K562 (cell line): ENCODE measurements around the gene LDLRAD3. TPM values are rescaled to one million over a fixed set of nuclear protein-coding genes. Genes with fewer than 3 reads are reported as not detected.

Experiments used
- ATAC-seq: fragments of 200-7000 bp; cut with Tn5 transposase; 3 replicates; pipeline ENCODE4 v1.9.1; 2020; ENCODE audit warnings: moderate library complexity
- BruUV-seq: library from RNA; stranded (reverse); fragments of 400-500 nt; replicated peaks from 2 replicates; lab custom pipeline; 2021; lab: Mats Ljungman, UMichigan
- CTCF ChIA-PET: fragments of 300-600 bp; formaldehyde crosslinking; extraction: SDS; loops from one replicate; lab custom pipeline; 2021; ENCODE audit warnings: low intra/inter-chr PET ratio; lab: Yijun Ruan, JAX
- POLR2A ChIA-PET: fragments of 300-600, 350-650 bp; sonication (Branson Sonifier 250); formaldehyde crosslinking; extraction: SDS; loops from one replicate; lab custom pipeline; 2021; ENCODE audit warnings: antibody characterized with exemption, inconsistent platforms; lab: Yijun Ruan, JAX
- DNase-seq, 4 experiments: peaks; one replicate each; pipeline versions ENCODE4 v3.0.0 to v3.0.0-alpha.2; 2011 to 2018; ENCODE audit warnings: low spot score in 3 of 4, mixed read lengths in 3 of 4; ENCODE audit errors: extremely low read depth in 1 of 4
- FAIRE-seq: peaks from 2 replicates; lab custom pipeline; 2011; peaks lifted over from hg19 to GRCh38; lab: Jason Lieb, UNC
- H2AFZ ChIP-seq: 2 replicates; pipeline ENCODE4 v1.6.0; 2011; ENCODE audit warnings: low read depth, low read length, control low read depth, inconsistent platforms
- H3K27ac ChIP-seq: fragments of 200-600 bp; 3 replicates; pipeline ENCODE4 v1.8.0; 2011; ENCODE audit warnings: low read depth, mild to moderate bottlenecking, control low read depth, inconsistent platforms, low read length, moderate library complexity, mixed read lengths; ENCODE audit errors: extremely low read depth
- H3K27me3 ChIP-seq, 2 experiments: fragments of 300-600 bp in 1 of 2; 2 replicates in 1 of 2; 3 replicates in 1 of 2; pipeline versions ENCODE4 v1.6.0 to v1.8.0; 2011; ENCODE audit warnings: inconsistent platforms in 2 of 2, low read length in 2 of 2, mild to moderate bottlenecking in 1 of 2, mixed read lengths in 1 of 2, moderate library complexity in 1 of 2; ENCODE audit not compliant: control insufficient read depth in 2 of 2, insufficient read depth in 2 of 2
- H3K36me3 ChIP-seq: fragments of 300-600 bp; 3 replicates; pipeline ENCODE4 v1.8.0; 2011; ENCODE audit warnings: mild to moderate bottlenecking, low read length, inconsistent platforms; ENCODE audit not compliant: control insufficient read depth, insufficient read depth
- H3K4me1 ChIP-seq, 2 experiments: fragments of 200-600 bp in 1 of 2; replicated peaks in 1 of 2; 2 replicates in 1 of 2; 3 replicates in 1 of 2; pipeline versions ENCODE4 v1.5.1 to v1.8.0; 2011; ENCODE audit warnings: inconsistent platforms in 2 of 2, low read length in 2 of 2, mild to moderate bottlenecking in 1 of 2, mixed read lengths in 1 of 2, moderate library complexity in 1 of 2; ENCODE audit not compliant: control insufficient read depth in 2 of 2, insufficient read depth in 2 of 2
- H3K4me2 ChIP-seq: 2 replicates; pipeline ENCODE4 v1.6.1; 2011; ENCODE audit warnings: low read length, control low read depth, inconsistent platforms, mixed read lengths; ENCODE audit not compliant: insufficient read depth
- H3K4me3 ChIP-seq: fragments of 200-600 bp; sonication (generic), shearing (Covaris generic); 2 replicates; pipeline ENCODE4 v1.5.1; 2016; ENCODE audit warnings: control low read depth, inconsistent platforms
- H3K79me2 ChIP-seq: fragments of 200-600 bp; 3 replicates; pipeline ENCODE4 v1.8.0; 2011; ENCODE audit warnings: low read length, inconsistent platforms; ENCODE audit not compliant: control insufficient read depth, insufficient read depth
- H3K9ac ChIP-seq, 2 experiments: 2 replicates each; pipeline versions ENCODE4 v1.6.0 to v1.6.1; 2011; ENCODE audit warnings: low read depth in 2 of 2, low read length in 2 of 2, control low read depth in 1 of 2, inconsistent platforms in 1 of 2, mild to moderate bottlenecking in 1 of 2, mixed read lengths in 1 of 2; ENCODE audit not compliant: insufficient read depth in 1 of 2
- H3K9me1 ChIP-seq: one replicate; pipeline ENCODE4 v1.6.0; 2011; ENCODE audit warnings: inconsistent platforms, mild to moderate bottlenecking, low read length, moderate library complexity; ENCODE audit not compliant: control insufficient read depth, insufficient read depth
- H3K9me3 ChIP-seq: replicated peaks from 2 replicates; pipeline ENCODE4 v1.5.1; 2011; ENCODE audit warnings: low read depth, low read length, inconsistent platforms; ENCODE audit not compliant: control insufficient read depth, insufficient read depth
- H4K20me1 ChIP-seq: replicated peaks from 2 replicates; pipeline ENCODE4 v1.6.1; 2011; ENCODE audit warnings: low read length, inconsistent platforms, mixed read lengths; ENCODE audit not compliant: control insufficient read depth, insufficient read depth
- CEBPB ChIP-seq: fragments of 450-650 bp; IDR thresholded peaks from 2 replicates; pipeline ENCODE4 v1.6.1; 2016; ENCODE audit warnings: missing genetic modification characterization, missing compliant biosample characterization
- GTF2E2 ChIP-seq: fragments of 200-800 bp; sonication (Bioruptor generic); IDR thresholded peaks from 2 replicates; pipeline ENCODE4 v1.6.1; 2016; ENCODE audit warnings: missing genetic modification characterization, missing compliant biosample characterization
- HNRNPL ChIP-seq: fragments of 200-400 bp; formaldehyde crosslinking; IDR thresholded peaks from 2 replicates; pipeline ENCODE4 v1.6.1; 2017; ENCODE audit warnings: low read depth, mild to moderate bottlenecking, low read length
- KDM4B ChIP-seq, 2 experiments: fragments of 450-650 bp in 1 of 2; sonication (generic) in 1 of 2; IDR thresholded peaks; 2 replicates each; pipeline ENCODE4 v1.6.1; 2016 to 2017; ENCODE audit warnings: borderline replicate concordance in 2 of 2, antibody characterized with exemption in 1 of 2, low read depth in 1 of 2, mild to moderate bottlenecking in 1 of 2
- MCM3 ChIP-seq: fragments of 450-650 bp; IDR thresholded peaks from 2 replicates; pipeline ENCODE4 v1.6.1; 2016
- SLC30A9 ChIP-seq: fragments of 250-450 bp; sonication (Bioruptor Pico); IDR thresholded peaks from 2 replicates; pipeline ENCODE4 v1.8.0; 2022; ENCODE audit warnings: mild to moderate bottlenecking, moderate library complexity
- SMAD2 ChIP-seq: fragments of 150-350 bp; IDR thresholded peaks from 2 replicates; pipeline ENCODE4 v1.6.1; 2014; ENCODE audit warnings: low read depth, mild to moderate bottlenecking, low read length
- ZNF347 ChIP-seq: fragments of 450-650 bp; formaldehyde crosslinking; IDR thresholded peaks from 2 replicates; pipeline ENCODE4 v1.4.0; 2020; ENCODE audit warnings: low read depth, mild to moderate bottlenecking, moderate library complexity
- WGBS: fragments of 100-300 bp; shearing (Covaris generic); methylation state at CpG from one replicate; pipeline ENCODE4 v1.1.6; 2016; ENCODE audit warnings: low coverage, mixed read lengths; ENCODE audit not compliant: insufficient coverage; ENCODE audit errors: missing lambda C conversion rate; 5-methylcytosine and 5-hydroxymethylcytosine counted together
- in situ Hi-C: fragments of 300-500 bp; cut with MboI; formaldehyde crosslinking; loops from 4 replicates; pipeline ENCODE4 v1.15.0; 2018; ENCODE audit warnings: inconsistent platforms, mixed read lengths
- intact Hi-C: fragments of 100-400 bp; cut with micrococcal nuclease; formaldehyde crosslinking; loops from 2 replicates; pipeline ENCODE4 v1.14.2; 2022
- polyA plus RNA-seq, 8 experiments: library from polyadenylated mRNA; depleted of rRNA in 4 of 8; stranded (reverse) in 5 of 8; unstranded in 3 of 8; fragments of >200 nt; fragmentation: Nextera tagmentation in 2 of 8; fragmentation: Illumina TruSeq in 1 of 8; extraction: Ambion mirVana in 2 of 8; extraction: Trizol in 1 of 8; gene quantifications; 2 replicates each; pipeline versions ENCODE4 v1.2.1 to v1.2.3, GENCODE V29; 2011 to 2014; ENCODE audit warnings: inconsistent platforms in 1 of 8, missing spikeins in 1 of 8
- total RNA-seq, 7 experiments: library from RNA; depleted of rRNA in 6 of 7; stranded (reverse); fragments of >200 nt in 6 of 7; fragmentation: Illumina TruSeq in 2 of 7; extraction: Trizol in 2 of 7; gene quantifications; 2 replicates each; pipeline versions ENCODE4 v1.2.1 to v1.2.3, GENCODE V29; 2011 to 2021; ENCODE audit warnings: low replicate concordance in 1 of 7
- TF ChIP-seq, protein P1 (sequence below): fragments of 150-350 bp; IDR thresholded peaks from 2 replicates; pipeline ENCODE4 v1.6.1; 2014; ENCODE audit warnings: low read depth, mild to moderate bottlenecking, low read length, borderline replicate concordance
- TF ChIP-seq, protein P2 (sequence below): sonication (generic); formaldehyde crosslinking; IDR thresholded peaks from 2 replicates; pipeline ENCODE4 v1.5.0; 2020; ENCODE audit warnings: missing genetic modification reagents
- TF ChIP-seq, protein P3 (sequence below): fragments of 250-450 bp; sonication (Bioruptor Pico); IDR thresholded peaks from 2 replicates; pipeline ENCODE4 v1.4.0; 2020; ENCODE audit warnings: borderline replicate concordance
- TF ChIP-seq, protein P4 (sequence below): fragments of 250-450 bp; sonication (Bioruptor Pico); IDR thresholded peaks from 2 replicates; pipeline ENCODE4 v1.8.0; 2022; ENCODE audit warnings: moderate library complexity, mild to moderate bottlenecking, inconsistent platforms
- TF ChIP-seq, protein P5 (sequence below): sonication (generic); formaldehyde crosslinking; IDR thresholded peaks from 2 replicates; pipeline ENCODE4 v1.8.0; 2022; ENCODE audit warnings: missing genetic modification reagents, mild to moderate bottlenecking, borderline replicate concordance
- TF ChIP-seq, protein P6 (sequence below): IDR thresholded peaks from 3 replicates; pipeline ENCODE4 v1.6.1; 2011; ENCODE audit warnings: borderline replicate concordance, mild to moderate bottlenecking; ENCODE audit not compliant: insufficient read length, insufficient read depth

The LDLRAD3 gene
- total and polyA plus RNA-seq, 9 of the 15 experiments (the other 6 are each of a cell fraction or from before 2014, with no cell fraction given), result 0.73 to 7.2 (median 3.5) TPM

DNA sequence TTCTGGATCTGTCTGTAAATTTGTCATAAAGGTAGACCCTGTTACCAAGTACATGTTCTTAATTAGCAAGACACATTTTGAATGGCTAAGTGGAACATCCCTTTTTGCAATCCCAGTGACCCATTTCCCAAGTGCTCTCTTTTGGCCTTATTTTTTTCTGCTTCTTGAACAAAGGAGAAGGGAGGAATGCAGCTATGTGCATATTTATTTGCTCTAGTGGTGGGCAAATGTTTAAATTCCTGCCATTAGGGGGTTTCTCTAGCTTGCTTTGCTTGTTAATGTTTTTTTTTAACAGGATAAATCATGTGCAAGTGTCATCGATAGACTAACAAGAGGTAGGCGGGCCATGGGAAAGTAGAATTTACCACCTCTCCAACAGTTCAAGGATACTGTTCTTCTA, 209.7 kb downstream of the LDLRAD3 start:
- ATAC-seq (no peak), DNase-seq (no peak), FAIRE-seq (no peak)
- in situ Hi-C loops (no loop called here), intact Hi-C loops (no loop called here)
- H3K27me3 ChIP-seq, result no peaks in the 10 kb centered on the region
- 74% methylated on average over 2 of the region's 2 CpGs for WGBS
- H3K4me2 ChIP-seq, result no peak overlapping the region
- TF ChIP-seq, protein P1, sequence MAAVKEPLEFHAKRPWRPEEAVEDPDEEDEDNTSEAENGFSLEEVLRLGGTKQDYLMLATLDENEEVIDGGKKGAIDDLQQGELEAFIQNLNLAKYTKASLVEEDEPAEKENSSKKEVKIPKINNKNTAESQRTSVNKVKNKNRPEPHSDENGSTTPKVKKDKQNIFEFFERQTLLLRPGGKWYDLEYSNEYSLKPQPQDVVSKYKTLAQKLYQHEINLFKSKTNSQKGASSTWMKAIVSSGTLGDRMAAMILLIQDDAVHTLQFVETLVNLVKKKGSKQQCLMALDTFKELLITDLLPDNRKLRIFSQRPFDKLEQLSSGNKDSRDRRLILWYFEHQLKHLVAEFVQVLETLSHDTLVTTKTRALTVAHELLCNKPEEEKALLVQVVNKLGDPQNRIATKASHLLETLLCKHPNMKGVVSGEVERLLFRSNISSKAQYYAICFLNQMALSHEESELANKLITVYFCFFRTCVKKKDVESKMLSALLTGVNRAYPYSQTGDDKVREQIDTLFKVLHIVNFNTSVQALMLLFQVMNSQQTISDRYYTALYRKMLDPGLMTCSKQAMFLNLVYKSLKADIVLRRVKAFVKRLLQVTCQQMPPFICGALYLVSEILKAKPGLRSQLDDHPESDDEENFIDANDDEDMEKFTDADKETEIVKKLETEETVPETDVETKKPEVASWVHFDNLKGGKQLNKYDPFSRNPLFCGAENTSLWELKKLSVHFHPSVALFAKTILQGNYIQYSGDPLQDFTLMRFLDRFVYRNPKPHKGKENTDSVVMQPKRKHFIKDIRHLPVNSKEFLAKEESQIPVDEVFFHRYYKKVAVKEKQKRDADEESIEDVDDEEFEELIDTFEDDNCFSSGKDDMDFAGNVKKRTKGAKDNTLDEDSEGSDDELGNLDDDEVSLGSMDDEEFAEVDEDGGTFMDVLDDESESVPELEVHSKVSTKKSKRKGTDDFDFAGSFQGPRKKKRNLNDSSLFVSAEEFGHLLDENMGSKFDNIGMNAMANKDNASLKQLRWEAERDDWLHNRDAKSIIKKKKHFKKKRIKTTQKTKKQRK, result no peak
- TF ChIP-seq MCM3, result no peak
- TF ChIP-seq HNRNPL, result no peak
- no peak for TF ChIP-seq SMAD2
- TF ChIP-seq, protein P2, sequence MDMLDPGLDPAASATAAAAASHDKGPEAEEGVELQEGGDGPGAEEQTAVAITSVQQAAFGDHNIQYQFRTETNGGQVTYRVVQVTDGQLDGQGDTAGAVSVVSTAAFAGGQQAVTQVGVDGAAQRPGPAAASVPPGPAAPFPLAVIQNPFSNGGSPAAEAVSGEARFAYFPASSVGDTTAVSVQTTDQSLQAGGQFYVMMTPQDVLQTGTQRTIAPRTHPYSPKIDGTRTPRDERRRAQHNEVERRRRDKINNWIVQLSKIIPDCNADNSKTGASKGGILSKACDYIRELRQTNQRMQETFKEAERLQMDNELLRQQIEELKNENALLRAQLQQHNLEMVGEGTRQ (CRISPR knock-in tag), result no peak
- TF ChIP-seq, protein P3, sequence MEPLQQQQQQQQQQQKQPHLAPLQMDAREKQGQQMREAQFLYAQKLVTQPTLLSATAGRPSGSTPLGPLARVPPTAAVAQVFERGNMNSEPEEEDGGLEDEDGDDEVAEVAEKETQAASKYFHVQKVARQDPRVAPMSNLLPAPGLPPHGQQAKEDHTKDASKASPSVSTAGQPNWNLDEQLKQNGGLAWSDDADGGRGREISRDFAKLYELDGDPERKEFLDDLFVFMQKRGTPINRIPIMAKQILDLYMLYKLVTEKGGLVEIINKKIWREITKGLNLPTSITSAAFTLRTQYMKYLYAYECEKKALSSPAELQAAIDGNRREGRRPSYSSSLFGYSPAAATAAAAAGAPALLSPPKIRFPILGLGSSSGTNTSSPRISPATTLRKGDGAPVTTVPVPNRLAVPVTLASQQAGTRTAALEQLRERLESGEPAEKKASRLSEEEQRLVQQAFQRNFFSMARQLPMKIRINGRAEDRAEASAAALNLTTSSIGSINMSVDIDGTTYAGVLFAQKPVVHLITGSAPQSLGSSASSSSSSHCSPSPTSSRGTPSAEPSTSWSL (CRISPR knock-in tag), result no peak
- TF ChIP-seq, protein P4, sequence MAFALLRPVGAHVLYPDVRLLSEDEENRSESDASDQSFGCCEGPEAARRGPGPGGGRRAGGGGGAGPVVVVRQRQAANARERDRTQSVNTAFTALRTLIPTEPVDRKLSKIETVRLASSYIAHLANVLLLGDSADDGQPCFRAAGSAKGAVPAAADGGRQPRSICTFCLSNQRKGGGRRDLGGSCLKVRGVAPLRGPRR (CRISPR knock-in tag), result no peak
- TF ChIP-seq, protein P5, sequence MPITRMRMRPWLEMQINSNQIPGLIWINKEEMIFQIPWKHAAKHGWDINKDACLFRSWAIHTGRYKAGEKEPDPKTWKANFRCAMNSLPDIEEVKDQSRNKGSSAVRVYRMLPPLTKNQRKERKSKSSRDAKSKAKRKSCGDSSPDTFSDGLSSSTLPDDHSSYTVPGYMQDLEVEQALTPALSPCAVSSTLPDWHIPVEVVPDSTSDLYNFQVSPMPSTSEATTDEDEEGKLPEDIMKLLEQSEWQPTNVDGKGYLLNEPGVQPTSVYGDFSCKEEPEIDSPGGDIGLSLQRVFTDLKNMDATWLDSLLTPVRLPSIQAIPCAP (CRISPR knock-in tag), result no peak
- TF ChIP-seq KDM4B (IDR thresholded peaks at IDR 0.05; ENCODE audit: borderline replicate concordance in 2 of 2, low read depth in 1 of 2), result no peak
- TF ChIP-seq, protein P6, sequence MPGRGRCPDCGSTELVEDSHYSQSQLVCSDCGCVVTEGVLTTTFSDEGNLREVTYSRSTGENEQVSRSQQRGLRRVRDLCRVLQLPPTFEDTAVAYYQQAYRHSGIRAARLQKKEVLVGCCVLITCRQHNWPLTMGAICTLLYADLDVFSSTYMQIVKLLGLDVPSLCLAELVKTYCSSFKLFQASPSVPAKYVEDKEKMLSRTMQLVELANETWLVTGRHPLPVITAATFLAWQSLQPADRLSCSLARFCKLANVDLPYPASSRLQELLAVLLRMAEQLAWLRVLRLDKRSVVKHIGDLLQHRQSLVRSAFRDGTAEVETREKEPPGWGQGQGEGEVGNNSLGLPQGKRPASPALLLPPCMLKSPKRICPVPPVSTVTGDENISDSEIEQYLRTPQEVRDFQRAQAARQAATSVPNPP, result no peak
- no peak for TF ChIP-seq CEBPB (tag)
- TF ChIP-seq SLC30A9 (CRISPR knock-in tag), result no peak
- TF ChIP-seq ZNF347 (CRISPR knock-in tag), result no peak
- no peak for TF ChIP-seq GTF2E2
- H3K36me3 ChIP-seq, result no peaks in the 10 kb centered on the region
- H3K4me3 ChIP-seq, result no peak overlapping the region
- no peaks in the 10 kb centered on the region for H3K9me3 ChIP-seq
- H3K9ac ChIP-seq, result no peak overlapping the region
- no peak overlapping the region for H3K27ac ChIP-seq
- H3K79me2 ChIP-seq, result no peaks in the 10 kb centered on the region
- POLR2A ChIA-PET, result no interaction called here
- CTCF ChIA-PET, result no interaction called here
- no peaks in the 10 kb centered on the region for H3K9me1 ChIP-seq
- H2AFZ ChIP-seq, result no peak overlapping the region
- peaks cover 12 to 14% of the 10 kb centered on the region in 2 experiments for H3K4me1 ChIP-seq
- BruUV-seq, result no TSS peak
- no peaks in the 10 kb centered on the region for H4K20me1 ChIP-seq
